ENCODE measurements around the gene GLDC. TPM values are rescaled to one million over a fixed set of nuclear protein-coding genes. Genes with fewer than 3 reads are reported as not detected.
A peak's percentile ranks its signal among the peaks of the same experiment; 100 is the strongest.
"Not testable (repeated sequence)": the region's sequence is repeated elsewhere in the genome, so short reads cannot be mapped to it uniquely, and the experiment has no call there.

GLDC gene
- total RNA-seq, 2 donors from 2014 or later: 8.9 to 38.8 TPM

DNA sequence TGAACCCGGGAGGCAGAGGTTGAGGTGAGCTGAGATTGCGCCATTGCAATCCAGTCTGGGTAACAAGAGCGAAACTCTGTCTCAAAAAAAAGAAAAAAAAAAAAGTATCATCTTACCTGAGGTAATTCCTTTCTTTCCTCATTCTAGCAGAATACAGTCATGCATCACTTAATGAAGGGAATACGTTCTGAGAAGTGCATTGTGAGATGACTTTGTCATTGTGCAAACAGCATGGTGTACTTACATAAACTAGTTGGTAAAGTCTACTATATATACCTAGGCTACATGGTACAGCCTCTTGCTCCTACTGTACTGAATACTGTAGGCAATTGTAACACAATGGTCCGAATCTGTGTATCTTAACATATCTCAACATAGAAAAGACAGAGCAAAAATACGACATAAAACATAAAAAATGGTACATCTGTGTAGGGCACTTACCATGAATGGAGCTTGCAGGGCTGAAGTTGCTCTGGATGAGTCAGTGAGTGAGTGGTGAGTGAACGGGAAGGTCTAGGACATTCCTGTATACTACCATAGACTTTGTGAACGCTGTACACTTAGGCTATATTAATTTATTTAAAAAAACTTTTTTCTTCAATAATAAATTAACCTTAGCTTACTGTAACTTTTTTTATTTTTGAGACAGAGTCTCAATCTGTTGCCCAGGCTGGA lies 100.4 kb downstream of the GLDC start:
- WGBS, 2 experiments (ENCODE audit: insufficient coverage in 1 of 2, insufficient read length in 1 of 2): 98 to 100% methylated on average over 1 to 7 of the region's 8 CpGs
- DNase-seq: no peak
- no peaks in the 10 kb centered on the region for H3K36me3 Mint-ChIP-seq (ENCODE audit: low read depth)
- Histone ChIP-seq H3K27me3 (ENCODE audit: control insufficient read depth, insufficient read depth, low read length, poor library complexity, severe bottlenecking) (no peaks in the 10 kb centered on the region), H3K4me3 (ENCODE audit: low read length) (no peak overlapping the region), H3K9me3 (ENCODE audit: control insufficient read depth, low read length) (no peaks in the 10 kb centered on the region), H3K36me3 (ENCODE audit: control insufficient read depth, insufficient read depth, low read length) (no peaks in the 10 kb centered on the region), H3K4me1 (ENCODE audit: control insufficient read depth, insufficient read depth, low read length) (no peaks in the 10 kb centered on the region), H3K27ac (ENCODE audit: low read depth, low read length) (no peak overlapping the region), H3K9ac (ENCODE audit: extremely low read depth, low read length, poor library complexity, severe bottlenecking) (no peak overlapping the region)
- TF ChIP-seq, protein P1, sequence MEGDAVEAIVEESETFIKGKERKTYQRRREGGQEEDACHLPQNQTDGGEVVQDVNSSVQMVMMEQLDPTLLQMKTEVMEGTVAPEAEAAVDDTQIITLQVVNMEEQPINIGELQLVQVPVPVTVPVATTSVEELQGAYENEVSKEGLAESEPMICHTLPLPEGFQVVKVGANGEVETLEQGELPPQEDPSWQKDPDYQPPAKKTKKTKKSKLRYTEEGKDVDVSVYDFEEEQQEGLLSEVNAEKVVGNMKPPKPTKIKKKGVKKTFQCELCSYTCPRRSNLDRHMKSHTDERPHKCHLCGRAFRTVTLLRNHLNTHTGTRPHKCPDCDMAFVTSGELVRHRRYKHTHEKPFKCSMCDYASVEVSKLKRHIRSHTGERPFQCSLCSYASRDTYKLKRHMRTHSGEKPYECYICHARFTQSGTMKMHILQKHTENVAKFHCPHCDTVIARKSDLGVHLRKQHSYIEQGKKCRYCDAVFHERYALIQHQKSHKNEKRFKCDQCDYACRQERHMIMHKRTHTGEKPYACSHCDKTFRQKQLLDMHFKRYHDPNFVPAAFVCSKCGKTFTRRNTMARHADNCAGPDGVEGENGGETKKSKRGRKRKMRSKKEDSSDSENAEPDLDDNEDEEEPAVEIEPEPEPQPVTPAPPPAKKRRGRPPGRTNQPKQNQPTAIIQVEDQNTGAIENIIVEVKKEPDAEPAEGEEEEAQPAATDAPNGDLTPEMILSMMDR (conservative IDR thresholded peaks at IDR 0.05): no peak
- H3K27ac Mint-ChIP-seq: no peak overlapping the region
- no peaks in the 10 kb centered on the region for H3K27me3 Mint-ChIP-seq (ENCODE audit: insufficient read depth)
- peaks cover 4% of the 10 kb centered on the region for H3K4me1 Mint-ChIP-seq
- H3K4me3 Mint-ChIP-seq: no peak overlapping the region
- H3K9me3 Mint-ChIP-seq: no peaks in the 10 kb centered on the region

DNA sequence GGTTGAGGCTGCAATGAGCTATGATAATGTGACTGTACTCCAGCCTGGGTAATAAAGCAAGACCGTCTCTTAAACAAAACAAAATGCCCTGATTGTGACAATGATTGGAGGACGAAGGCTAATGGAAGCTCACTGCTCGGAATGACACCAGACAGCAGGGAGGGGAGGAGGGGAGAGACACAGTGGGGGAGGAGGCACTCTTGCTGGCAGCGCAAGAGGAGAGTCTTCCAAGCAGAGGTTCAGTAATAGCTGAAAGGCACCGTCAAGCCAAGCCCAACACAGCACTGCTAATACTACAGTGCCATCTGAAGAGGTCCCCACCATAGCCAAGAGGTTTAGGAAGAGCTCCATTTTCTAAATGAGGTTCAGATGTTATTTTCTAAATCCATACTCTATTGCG lies 102.3 kb downstream of the GLDC start:
- WGBS, 2 experiments (ENCODE audit: insufficient coverage in 1 of 2, insufficient read length in 1 of 2): 76 to 86% methylated on average over 4 to 6 of the region's 6 CpGs
- Histone ChIP-seq H3K27ac (ENCODE audit: low read depth, low read length) (no peak overlapping the region), H3K4me3 (ENCODE audit: low read length) (no peak overlapping the region), H3K9ac (ENCODE audit: extremely low read depth, low read length, poor library complexity, severe bottlenecking) (no peak overlapping the region), H3K4me1 (ENCODE audit: control insufficient read depth, insufficient read depth, low read length) (no peaks in the 10 kb centered on the region), H3K9me3 (ENCODE audit: control insufficient read depth, low read length) (no peaks in the 10 kb centered on the region), H3K27me3 (ENCODE audit: control insufficient read depth, insufficient read depth, low read length, poor library complexity, severe bottlenecking) (no peaks in the 10 kb centered on the region), H3K36me3 (ENCODE audit: control insufficient read depth, insufficient read depth, low read length) (no peaks in the 10 kb centered on the region)
- H3K36me3 Mint-ChIP-seq (ENCODE audit: low read depth): no peaks in the 10 kb centered on the region
- no peaks in the 10 kb centered on the region for H3K27me3 Mint-ChIP-seq (ENCODE audit: insufficient read depth)
- H3K4me1 Mint-ChIP-seq: peaks cover 9% of the 10 kb centered on the region
- no peak for DNase-seq
- no peaks in the 10 kb centered on the region for H3K9me3 Mint-ChIP-seq
- H3K27ac Mint-ChIP-seq: no peak overlapping the region
- no peak overlapping the region for H3K4me3 Mint-ChIP-seq
- TF ChIP-seq, protein P1 (conservative IDR thresholded peaks at IDR 0.05): no peak

DNA sequence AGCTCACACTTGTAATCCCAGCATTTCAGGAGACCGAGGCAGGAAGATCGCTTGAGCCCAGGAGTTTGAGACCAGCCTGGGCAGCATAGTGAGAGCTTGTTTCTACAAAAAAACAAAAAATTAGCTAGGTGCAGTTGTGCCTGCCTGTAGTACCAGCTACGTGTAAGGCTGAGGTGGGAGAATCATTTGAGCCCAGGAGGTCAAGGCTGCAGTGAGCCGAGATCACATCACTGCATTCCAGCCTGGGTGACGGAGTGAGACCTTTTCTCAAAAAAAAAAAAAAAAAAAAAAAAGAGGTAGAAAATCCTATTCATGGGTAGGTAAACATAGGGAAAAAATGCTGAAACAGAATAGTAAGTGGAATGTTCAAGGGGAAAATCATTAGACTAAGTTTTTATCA lies 102.9 kb downstream of the GLDC start:
- DNase-seq, H3K4me1 Mint-ChIP-seq: not testable (repeated sequence)

DNA sequence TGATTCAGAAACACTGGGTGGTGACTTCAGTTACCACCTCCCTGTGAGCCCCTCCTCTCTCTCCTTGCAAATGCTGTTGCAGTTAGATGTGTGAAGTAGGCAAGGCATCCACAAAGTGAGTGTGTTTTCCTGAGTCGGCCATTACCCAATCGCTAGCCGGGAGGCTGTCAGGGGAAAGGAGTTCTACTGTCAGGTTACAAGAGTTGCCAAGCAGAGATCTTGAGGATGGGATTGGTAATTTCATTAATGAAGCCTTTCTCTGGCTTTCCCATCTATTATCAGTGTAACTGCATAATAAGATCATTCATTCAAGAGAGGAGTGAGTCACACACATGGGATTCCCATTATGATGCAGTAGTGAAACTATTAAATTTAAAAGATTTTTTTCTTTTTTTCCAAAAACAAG lies 106.9 kb downstream of the GLDC start:
- DNase-seq: peak; percentile 74
- Histone ChIP-seq H3K9me3 (ENCODE audit: control insufficient read depth, low read length) (no peaks in the 10 kb centered on the region), H3K27ac (ENCODE audit: low read depth, low read length) (no peak overlapping the region), H3K4me3 (ENCODE audit: low read length) (no peak overlapping the region), H3K4me1 (ENCODE audit: control insufficient read depth, insufficient read depth, low read length) (no peaks in the 10 kb centered on the region), H3K36me3 (ENCODE audit: control insufficient read depth, insufficient read depth, low read length) (no peaks in the 10 kb centered on the region), H3K9ac (ENCODE audit: extremely low read depth, low read length, poor library complexity, severe bottlenecking) (no peak overlapping the region), H3K27me3 (ENCODE audit: control insufficient read depth, insufficient read depth, low read length, poor library complexity, severe bottlenecking) (no peaks in the 10 kb centered on the region)
- TF ChIP-seq, protein P1 (conservative IDR thresholded peaks at IDR 0.05): no peak
- peaks cover 9% of the 10 kb centered on the region for H3K4me1 Mint-ChIP-seq
- H3K27ac Mint-ChIP-seq: no peak overlapping the region
- no peaks in the 10 kb centered on the region for H3K9me3 Mint-ChIP-seq
- 85 to 96% methylated on average over 3 of the region's 3 CpGs for WGBS, 2 experiments (ENCODE audit: insufficient coverage in 1 of 2, insufficient read length in 1 of 2)
- no peak overlapping the region for H3K4me3 Mint-ChIP-seq
- no peaks in the 10 kb centered on the region for H3K27me3 Mint-ChIP-seq (ENCODE audit: insufficient read depth)
- peaks cover 5% of the 10 kb centered on the region for H3K36me3 Mint-ChIP-seq (ENCODE audit: low read depth)

More for the DNA sequence above, 102.9 kb downstream of the GLDC start:
- not testable (repeated sequence) for H3K27me3 ChIP-seq (ENCODE audit: control insufficient read depth, insufficient read depth, low read length, poor library complexity, severe bottlenecking); H3K4me3 Mint-ChIP-seq; H3K9me3 Mint-ChIP-seq; H3K27ac ChIP-seq (ENCODE audit: low read depth, low read length); H3K9me3 ChIP-seq (ENCODE audit: control insufficient read depth, low read length); H3K4me3 ChIP-seq (ENCODE audit: low read length); H3K9ac ChIP-seq (ENCODE audit: extremely low read depth, low read length, poor library complexity, severe bottlenecking); H3K27me3 Mint-ChIP-seq (ENCODE audit: insufficient read depth); H3K36me3 ChIP-seq (ENCODE audit: control insufficient read depth, insufficient read depth, low read length); H3K36me3 Mint-ChIP-seq (ENCODE audit: low read depth); H3K27ac Mint-ChIP-seq; H3K4me1 ChIP-seq (ENCODE audit: control insufficient read depth, insufficient read depth, low read length)
- 97 to 100% methylated on average over 4 to 5 of the region's 5 CpGs for WGBS, 2 experiments (ENCODE audit: insufficient coverage in 1 of 2, insufficient read length in 1 of 2)
